DOHH2 (cell line): ENCODE measurements around the gene HOXA9.

Experiments used
- H3F3A ChIP-seq: fragments of 200-600 bp; sonication (generic), shearing (Covaris generic); 2 replicates; pipeline ENCODE4 v1.6.0; 2016; ENCODE audit warnings: antibody characterized with exemption, mild to moderate bottlenecking; ENCODE audit not compliant: control insufficient read depth, insufficient read depth
- H3K27ac ChIP-seq: fragments of 200-600 bp; sonication (generic); 2 replicates; pipeline ENCODE4 v1.5.1; 2014; ENCODE audit warnings: low read depth, mild to moderate bottlenecking, low read length, moderate library complexity
- H3K27me3 ChIP-seq: fragments of 200-600 bp; sonication (generic); 2 replicates; pipeline ENCODE4 v1.6.1; 2014; ENCODE audit warnings: mild to moderate bottlenecking, low read length, mixed read lengths; ENCODE audit not compliant: control insufficient read depth
- H3K36me3 ChIP-seq: fragments of 200-600 bp; sonication (generic); 2 replicates; pipeline ENCODE4 v1.6.1; 2014; ENCODE audit warnings: mild to moderate bottlenecking, low read length, moderate library complexity, mixed read lengths; ENCODE audit not compliant: control insufficient read depth
- H3K4me1 ChIP-seq: fragments of 200-600 bp; sonication (generic); 2 replicates; pipeline ENCODE4 v1.6.1; 2014; ENCODE audit warnings: mild to moderate bottlenecking, low read length, mixed read lengths; ENCODE audit not compliant: control insufficient read depth
- H3K4me2 ChIP-seq: fragments of 200-600 bp; sonication (generic); 2 replicates; pipeline ENCODE4 v1.6.0; 2014; ENCODE audit warnings: mild to moderate bottlenecking, low read length, moderate library complexity
- H3K4me3 ChIP-seq: fragments of 200-600 bp; sonication (generic); 2 replicates; pipeline ENCODE4 v1.5.1; 2014; ENCODE audit warnings: mild to moderate bottlenecking, low read length, mixed read lengths
- H3K79me2 ChIP-seq: fragments of 200-600 bp; sonication (generic); 2 replicates; pipeline ENCODE4 v1.6.1; 2014; ENCODE audit warnings: mild to moderate bottlenecking, low read length, mixed read lengths; ENCODE audit not compliant: control insufficient read depth
- H3K9me2 ChIP-seq: fragments of 200-600 bp; sonication (generic); replicated peaks from 2 replicates; pipeline ENCODE4 v1.6.1; 2014; ENCODE audit warnings: mild to moderate bottlenecking, low read length, mixed read lengths; ENCODE audit not compliant: control insufficient read depth
- H3K9me3 ChIP-seq: fragments of 200-600 bp; sonication (generic); 2 replicates; pipeline ENCODE4 v1.6.1; 2014; ENCODE audit warnings: antibody characterized with exemption, low read length, mixed read lengths; ENCODE audit not compliant: control insufficient read depth, insufficient read depth
- H4K20me1 ChIP-seq: fragments of 200-600 bp; sonication (generic); 2 replicates; pipeline ENCODE4 v1.6.0; 2014; ENCODE audit warnings: low read depth, mild to moderate bottlenecking, antibody characterized with exemption, low read length, moderate library complexity; ENCODE audit not compliant: control insufficient read depth, insufficient read depth
- EZH2phosphoT487 ChIP-seq: fragments of 200-600 bp; sonication (generic); IDR thresholded peaks from 2 replicates; pipeline ENCODE4 v1.6.1; 2017; ENCODE audit warnings: borderline replicate concordance, mild to moderate bottlenecking, antibody characterized with exemption, low read length, moderate library complexity, mixed read lengths
- TF ChIP-seq, protein P1 (sequence below): fragments of 200-600 bp; sonication (generic); IDR thresholded peaks from one replicate; pipeline ENCODE4 v1.5.1; 2014; ENCODE audit warnings: antibody characterized with exemption, mild to moderate bottlenecking, low read depth, low read length; ENCODE audit not compliant: poor library complexity, severe bottlenecking

Gene HOXA9

GRCh38 chr7:27199849-27200760, 34.8 kb upstream of the HOXA9 start, which contains the start of gene HOXA13:
Gene HOXA13, minus strand, starts transcription at chr7:27200091. Its CDS starts 14 bp downstream, at chr7:27200077.
- H3K79me2 ChIP-seq = no peaks in the 10 kb centered on the region

DNA sequence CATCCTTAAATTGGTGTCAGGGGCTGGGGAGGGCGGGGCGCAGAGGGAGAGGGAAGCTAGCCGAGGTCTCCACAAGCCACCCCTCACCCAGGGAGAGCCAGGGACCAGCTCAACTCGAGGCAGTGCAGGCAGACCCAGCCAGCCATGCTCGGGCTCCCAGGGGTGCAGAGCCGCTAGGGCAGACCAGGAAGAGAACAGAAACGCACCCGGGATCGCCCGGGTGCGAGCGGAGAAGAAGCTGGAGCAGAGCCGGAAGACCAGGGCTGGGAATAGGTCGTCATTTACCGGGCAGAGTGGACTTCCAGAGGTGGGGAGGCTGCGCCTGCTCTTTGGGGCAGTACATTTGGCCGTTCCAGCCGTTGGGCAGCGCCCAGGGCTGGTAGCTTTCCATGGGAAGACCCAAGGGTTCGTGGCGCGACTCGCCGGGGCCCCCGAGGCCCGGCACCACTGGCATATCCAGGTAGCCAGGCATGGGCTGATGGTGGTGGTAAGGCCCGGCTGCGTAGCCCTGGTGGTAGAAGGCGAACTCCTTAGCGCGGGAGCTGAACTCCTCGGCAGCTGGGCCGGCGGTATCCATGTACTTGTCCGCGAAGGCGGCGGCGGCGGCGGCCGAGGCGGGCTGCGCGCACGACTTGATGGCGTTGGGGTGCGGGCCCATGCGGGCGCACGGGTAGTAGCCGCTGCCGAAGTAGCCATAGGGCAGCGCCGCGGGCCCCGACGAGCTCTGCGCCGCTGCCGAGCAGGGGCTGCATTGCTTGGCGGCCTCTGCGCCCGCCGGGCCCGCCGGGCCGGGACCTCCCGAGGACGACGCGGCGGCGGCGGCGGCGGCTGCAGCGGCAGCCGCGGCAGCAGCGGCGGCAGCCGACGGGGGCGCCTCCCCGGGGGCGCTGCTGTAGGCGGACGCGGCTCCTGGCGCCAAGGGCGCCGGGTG, 33.8 kb upstream of the HOXA9 start:
- H3K27ac ChIP-seq = no peak overlapping the region
- H3K4me2 ChIP-seq = 0 out of 2 replicates have a peak overlapping the region, but pooled peaks have one; percentile 21
- H4K20me1 ChIP-seq = peaks cover 4% of the 10 kb centered on the region; the same call in 1 of the 2 replicates
- no peak for TF ChIP-seq EZH2phosphoT487
- TF ChIP-seq, protein P1, sequence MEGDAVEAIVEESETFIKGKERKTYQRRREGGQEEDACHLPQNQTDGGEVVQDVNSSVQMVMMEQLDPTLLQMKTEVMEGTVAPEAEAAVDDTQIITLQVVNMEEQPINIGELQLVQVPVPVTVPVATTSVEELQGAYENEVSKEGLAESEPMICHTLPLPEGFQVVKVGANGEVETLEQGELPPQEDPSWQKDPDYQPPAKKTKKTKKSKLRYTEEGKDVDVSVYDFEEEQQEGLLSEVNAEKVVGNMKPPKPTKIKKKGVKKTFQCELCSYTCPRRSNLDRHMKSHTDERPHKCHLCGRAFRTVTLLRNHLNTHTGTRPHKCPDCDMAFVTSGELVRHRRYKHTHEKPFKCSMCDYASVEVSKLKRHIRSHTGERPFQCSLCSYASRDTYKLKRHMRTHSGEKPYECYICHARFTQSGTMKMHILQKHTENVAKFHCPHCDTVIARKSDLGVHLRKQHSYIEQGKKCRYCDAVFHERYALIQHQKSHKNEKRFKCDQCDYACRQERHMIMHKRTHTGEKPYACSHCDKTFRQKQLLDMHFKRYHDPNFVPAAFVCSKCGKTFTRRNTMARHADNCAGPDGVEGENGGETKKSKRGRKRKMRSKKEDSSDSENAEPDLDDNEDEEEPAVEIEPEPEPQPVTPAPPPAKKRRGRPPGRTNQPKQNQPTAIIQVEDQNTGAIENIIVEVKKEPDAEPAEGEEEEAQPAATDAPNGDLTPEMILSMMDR = no peak
- H3K27me3 ChIP-seq = peaks cover 86% of the 10 kb centered on the region
- H3K4me1 ChIP-seq = peaks cover 18% of the 10 kb centered on the region
- H3K4me3 ChIP-seq = no peak overlapping the region
- H3K9me3 ChIP-seq = no peaks in the 10 kb centered on the region
- H3K79me2 ChIP-seq = no peaks in the 10 kb centered on the region
- no peaks in the 10 kb centered on the region for H3K9me2 ChIP-seq
- H3K36me3 ChIP-seq = no peaks in the 10 kb centered on the region
- H3F3A ChIP-seq = peaks cover 2% of the 10 kb centered on the region; the same call in 1 of the 2 replicates

More at GRCh38 chr7:27199849-27200760, 34.8 kb upstream of the HOXA9 start, which contains the start of gene HOXA13:
- no peaks in the 10 kb centered on the region for H3K9me2 ChIP-seq
- peaks cover 84% of the 10 kb centered on the region for H3K27me3 ChIP-seq
- H3K27ac ChIP-seq = no peak within 1 kb of the TSS
- peaks cover 4% of the 10 kb centered on the region; the same call in 1 of the 2 replicates for H4K20me1 ChIP-seq
- H3K4me3 ChIP-seq = peak within 1 kb of the TSS; percentile 75
- no peaks in the 10 kb centered on the region for H3K9me3 ChIP-seq
- peaks cover 18% of the 10 kb centered on the region for H3K4me1 ChIP-seq
- peaks cover 2% of the 10 kb centered on the region; the same call in 1 of the 2 replicates for H3F3A ChIP-seq
- TF ChIP-seq EZH2phosphoT487 = peak; percentile 18; the same call in 1 of the 2 replicates
- TF ChIP-seq, protein P1 = no peak
- peak within 1 kb of the TSS; percentile 88 for H3K4me2 ChIP-seq
- no peaks in the 10 kb centered on the region for H3K36me3 ChIP-seq

- Histone ChIP-seq H3K79me2 (no peaks in the 10 kb centered on the region), H3F3A (peaks cover 2% of the 10 kb centered on the region; the same call in 1 of the 2 replicates), H3K4me3 (no peak overlapping the region), H4K20me1 (peaks cover 4% of the 10 kb centered on the region; the same call in 1 of the 2 replicates), H3K9me3 (no peaks in the 10 kb centered on the region), H3K4me2 (no peak overlapping the region), H3K27ac (no peak overlapping the region), H3K27me3 (peaks cover 86% of the 10 kb centered on the region), H3K9me2 (no peaks in the 10 kb centered on the region), H3K36me3 (no peaks in the 10 kb centered on the region), H3K4me1 (peaks cover 18% of the 10 kb centered on the region)
- TF ChIP-seq EZH2phosphoT487 = no peak
- TF ChIP-seq, protein P1 = no peak
These were observed 33.0 kb upstream of the HOXA9 start for GRCh38 chr7:27198138-27198841.
